Activated T-cell treated with anti-CD3 and anti-CD28 coated beads for 4 hours (primary cell): ENCODE data around the gene OR10R2.
A peak's percentile ranks its signal among the peaks of the same experiment; 100 is the strongest.
"Not testable (repeated sequence)": the region's sequence is repeated elsewhere in the genome, so short reads cannot be mapped to it uniquely, and the experiment has no call there.

Experiments
- DNase-seq: peaks from one replicate; pipeline ENCODE4 v3.0.0-alpha.2; 2020

Gene OR10R2

GRCh38 chr1:158471920-158472319, at the start of gene OR10R2:
Gene OR10R2 (plus strand): TSS chr1:158472220. CDS start chr1:158472326, 106 bp downstream.
- no peak for DNase-seq

- DNase-seq: no peak
These were observed 47.0 kb upstream of the OR10R2 start for GRCh38 chr1:158425027-158425426.

GRCh38 chr1:158426137-158426536, 45.9 kb upstream of the OR10R2 start, which contains the start of gene OR10K2:
Gene OR10K2 (minus strand): TSS chr1:158426237. CDS start chr1:158420866, 5,371 bp downstream.
- DNase-seq: no peak

GRCh38 chr1:158430163-158430562, 41.9 kb upstream of the OR10R2 start:
- not testable (repeated sequence) for DNase-seq

- DNase-seq: no peak
These were observed 37.3 kb upstream of the OR10R2 start for GRCh38 chr1:158434741-158435140.

GRCh38 chr1:158445376-158445775, 26.6 kb upstream of the OR10R2 start:
- DNase-seq: no peak

GRCh38 chr1:158454537-158454936, 17.5 kb upstream of the OR10R2 start:
- no peak for DNase-seq

GRCh38 chr1:158457246-158457645, 14.8 kb upstream of the OR10R2 start:
- DNase-seq: no peak

- no peak for DNase-seq
These were observed 13.8 kb upstream of the OR10R2 start for GRCh38 chr1:158458263-158458662.

- DNase-seq: no peak
These were observed 10.5 kb upstream of the OR10R2 start, which contains the start of gene OR10K1 for GRCh38 chr1:158461534-158461933. Gene OR10K1 (plus strand): TSS chr1:158461834. CDS start chr1:158465562, 3,728 bp downstream.

GRCh38 chr1:158485455-158485854, 13.4 kb downstream of the OR10R2 start:
- DNase-seq: no peak

- DNase-seq: no peak
These were observed 19.3 kb downstream of the OR10R2 start for GRCh38 chr1:158491316-158491715.

- DNase-seq: no peak
These were observed 21.0 kb downstream of the OR10R2 start for GRCh38 chr1:158493054-158493453.

- no peak for DNase-seq
These were observed 22.8 kb downstream of the OR10R2 start for GRCh38 chr1:158494796-158495195.

GRCh38 chr1:158496374-158496773, 24.4 kb downstream of the OR10R2 start:
- no peak for DNase-seq

GRCh38 chr1:158506369-158506987, 34.5 kb downstream of the OR10R2 start:
- peak; percentile 19 for DNase-seq

GRCh38 chr1:158507511-158507910, 35.5 kb downstream of the OR10R2 start:
- DNase-seq: no peak

GRCh38 chr1:158509471-158510156, 37.6 kb downstream of the OR10R2 start:
- DNase-seq: no peak

- no peak for DNase-seq
These were observed 44.9 kb downstream of the OR10R2 start for GRCh38 chr1:158516966-158517365.

GRCh38 chr1:158520021-158520420, 48.0 kb downstream of the OR10R2 start:
- no peak for DNase-seq

GRCh38 chr1:158520955-158521665, 49.1 kb downstream of the OR10R2 start:
- no peak for DNase-seq

- DNase-seq: no peak
These were observed 49.6 kb downstream of the OR10R2 start for GRCh38 chr1:158521666-158522058.

GRCh38 chr1:158527190-158527815, 55.3 kb downstream of the OR10R2 start:
- DNase-seq: no peak
